Left ventricle myocardium superior (tissue), 1 donor: ENCODE data around the gene ZC3H8. TPM values are rescaled to one million over a fixed set of nuclear protein-coding genes. Genes with fewer than 3 reads are reported as not detected.
"Not testable (repeated sequence)": the region's sequence is repeated elsewhere in the genome, so short reads cannot be mapped to it uniquely, and the experiment has no call there.

Source experiments
- ATAC-seq: fragments of 200-7000 bp; cut with Tn5 transposase; one replicate; pipeline ENCODE4 v1.9.1; 2020; ENCODE audit warnings: mild to moderate bottlenecking, moderate library complexity
- DNase-seq: peaks from one replicate; pipeline ENCODE4 v3.0.0-alpha.2; 2020
- intact Hi-C: fragments of 100-400 bp; cut with micrococcal nuclease; formaldehyde crosslinking; loops from one replicate; pipeline ENCODE4 v1.11.0; 2022
- long read RNA-seq: library from polyadenylated mRNA; unstranded; transcript quantifications from one replicate; pipeline ENCODE4 v2.0.0, GENCODE V29; 2021
- total RNA-seq: library from RNA; stranded (reverse); fragmentation: NEBNext Ultra II Directional; extraction: Animal tissue kit (Norgen Biotek cat#: 25700); gene quantifications from one replicate; pipeline ENCODE4 v1.2.1, GENCODE V29; 2021
- donor health status: DM: no; HTN: yes; CAD: no; lungs with severe emphysema.

Gene ZC3H8
- total RNA-seq = 14.0 TPM
- long read RNA-seq, transcript ZC3H8-201 (9 exons, 1,601 nt) = major isoform, 15 of 23 reads
- long read RNA-seq, partial matches to known transcripts = 4 of 23 reads
- long read RNA-seq, other reads (novel, unspliced or antisense) = 3 of 23 reads

- DNase-seq (peak; percentile 98), ATAC-seq (peak; percentile 99)
- intact Hi-C loops = no loop called here
Observed at GRCh38 chr2:112254466-112255240, at the start of gene ZC3H8. Gene ZC3H8, minus strand, starts transcription at chr2:112255042. Its CDS starts 61 bp downstream, at chr2:112254981.

GRCh38 chr2:112304298-112304941 is 49.6 kb upstream of the ZC3H8 start:
- intact Hi-C loops = no loop called here
- ATAC-seq (no peak), DNase-seq (no peak)

GRCh38 chr2:112301973-112302372 is 47.1 kb upstream of the ZC3H8 start:
- intact Hi-C loops = no loop called here
- DNase-seq = no peak
- ATAC-seq = no peak

- no peak for DNase-seq
- intact Hi-C loops = no loop called here
- ATAC-seq = no peak
Observed at GRCh38 chr2:112301171-112301584, 46.3 kb upstream of the ZC3H8 start.

- intact Hi-C loops = no loop called here
- ATAC-seq (no peak), DNase-seq (no peak)
Observed at GRCh38 chr2:112296407-112296806, 41.6 kb upstream of the ZC3H8 start.

GRCh38 chr2:112295407-112296078 is 40.7 kb upstream of the ZC3H8 start:
- intact Hi-C loops = no loop called here
- no peak for ATAC-seq

GRCh38 chr2:112293636-112294401 is 39.0 kb upstream of the ZC3H8 start:
- no peak for DNase-seq
- intact Hi-C loops = no loop called here
- peak; percentile 81 for ATAC-seq

More at GRCh38 chr2:112295407-112296078, 40.7 kb upstream of the ZC3H8 start:
- DNase-seq = no peak

- no peak for DNase-seq
Observed at GRCh38 chr2:112290648-112291047, 35.8 kb upstream of the ZC3H8 start.

GRCh38 chr2:112290088-112290487 is 35.2 kb upstream of the ZC3H8 start:
- DNase-seq (no peak), ATAC-seq (no peak)
- intact Hi-C loops = no loop called here

More at GRCh38 chr2:112290648-112291047, 35.8 kb upstream of the ZC3H8 start:
- intact Hi-C loops = no loop called here
- ATAC-seq = no peak

GRCh38 chr2:112283535-112283934 is 28.7 kb upstream of the ZC3H8 start:
- ATAC-seq, intact Hi-C loops, DNase-seq: not testable (repeated sequence)

- ATAC-seq, intact Hi-C loops, DNase-seq: not testable (repeated sequence)
Observed at GRCh38 chr2:112282066-112282465, 27.2 kb upstream of the ZC3H8 start.

GRCh38 chr2:112277596-112278220 is 22.9 kb upstream of the ZC3H8 start:
- ATAC-seq (no peak), DNase-seq (no peak)
- intact Hi-C loops = no loop called here

- ATAC-seq (no peak), DNase-seq (no peak)
- intact Hi-C loops = no loop called here
Observed at GRCh38 chr2:112276954-112277353, 22.1 kb upstream of the ZC3H8 start.

GRCh38 chr2:112275887-112276773 is 21.3 kb upstream of the ZC3H8 start:
- DNase-seq (peak; percentile 94), ATAC-seq (peak; percentile 91)
- intact Hi-C loops = no loop called here

GRCh38 chr2:112275311-112275886 is 20.6 kb upstream of the ZC3H8 start, which contains the start of gene ZC3H6:
Gene ZC3H6, plus strand, starts transcription at chr2:112275597. Its CDS starts 398 bp downstream, at chr2:112275995.
- peak; percentile 99 for DNase-seq
- intact Hi-C loops = no loop called here
- peak; percentile 98 for ATAC-seq

- no peak for ATAC-seq
- no peak for DNase-seq
- intact Hi-C loops = no loop called here
Observed at GRCh38 chr2:112273349-112273748, 18.5 kb upstream of the ZC3H8 start.

- ATAC-seq = no peak
- no peak for DNase-seq
- intact Hi-C loops = no loop called here
Observed at GRCh38 chr2:112272669-112273068, 17.8 kb upstream of the ZC3H8 start.
